C4-2B (cell line): Measurements from ENCODE around the gene IL10.

Experiments used
- H3K27ac ChIP-seq: fragments of 450-650 bp; 2 replicates; pipeline ENCODE4 v1.5.1; 2017
- ZFX ChIP-seq: fragments of 450-650 bp; IDR thresholded peaks from 2 replicates; pipeline ENCODE4 v1.6.1; 2017
- TF ChIP-seq, protein P1 (sequence below): fragments of 450-650 bp; conservative IDR thresholded peaks from 2 replicates; pipeline ENCODE4 v1.5.1; 2017; ENCODE audit warnings: mild to moderate bottlenecking

IL10 gene

DNA sequence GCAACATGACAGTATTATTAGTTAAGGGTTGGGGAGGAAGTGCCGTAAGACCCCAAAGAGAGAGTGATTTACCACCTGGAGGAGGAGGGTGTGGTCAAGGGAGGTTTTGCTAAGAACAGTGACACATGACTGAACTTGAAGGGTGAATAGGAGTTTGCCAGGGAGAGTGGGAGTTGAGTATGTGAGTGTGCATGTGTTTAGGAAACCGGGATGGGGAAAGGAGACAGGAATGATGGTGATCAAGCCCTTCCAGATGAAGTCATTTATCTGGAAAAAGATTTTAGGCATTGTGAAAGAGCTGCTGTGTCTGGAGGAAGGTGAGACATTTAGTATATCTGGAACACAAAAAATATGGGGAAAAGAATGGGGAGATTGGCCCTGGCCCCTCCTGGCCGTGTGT lies 28.1 kb upstream of the IL10 start:
- H3K27ac ChIP-seq: no peak overlapping the region

DNA sequence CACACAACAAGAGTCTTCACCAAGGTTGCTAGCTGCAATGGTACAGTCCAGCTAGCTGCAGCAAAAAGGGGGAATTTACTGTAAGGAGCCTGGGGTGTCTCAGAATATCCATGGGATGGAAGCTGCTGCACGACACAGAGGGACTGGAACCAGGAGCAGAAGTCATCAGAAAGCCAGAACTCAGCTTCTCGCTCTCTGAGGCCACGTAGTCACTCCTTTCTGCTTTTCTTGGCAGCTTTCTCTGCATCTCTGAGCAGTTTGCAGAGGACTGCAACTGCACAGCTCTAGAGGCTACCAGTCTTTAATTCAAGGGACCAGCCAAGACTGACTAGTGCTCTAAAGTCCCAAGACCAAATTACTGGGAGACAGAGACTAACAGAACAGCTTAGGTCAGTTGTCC lies 27.0 kb upstream of the IL10 start:
- H3K27ac ChIP-seq: no peak overlapping the region
- no peak for TF ChIP-seq ZFX
- TF ChIP-seq, protein P1, sequence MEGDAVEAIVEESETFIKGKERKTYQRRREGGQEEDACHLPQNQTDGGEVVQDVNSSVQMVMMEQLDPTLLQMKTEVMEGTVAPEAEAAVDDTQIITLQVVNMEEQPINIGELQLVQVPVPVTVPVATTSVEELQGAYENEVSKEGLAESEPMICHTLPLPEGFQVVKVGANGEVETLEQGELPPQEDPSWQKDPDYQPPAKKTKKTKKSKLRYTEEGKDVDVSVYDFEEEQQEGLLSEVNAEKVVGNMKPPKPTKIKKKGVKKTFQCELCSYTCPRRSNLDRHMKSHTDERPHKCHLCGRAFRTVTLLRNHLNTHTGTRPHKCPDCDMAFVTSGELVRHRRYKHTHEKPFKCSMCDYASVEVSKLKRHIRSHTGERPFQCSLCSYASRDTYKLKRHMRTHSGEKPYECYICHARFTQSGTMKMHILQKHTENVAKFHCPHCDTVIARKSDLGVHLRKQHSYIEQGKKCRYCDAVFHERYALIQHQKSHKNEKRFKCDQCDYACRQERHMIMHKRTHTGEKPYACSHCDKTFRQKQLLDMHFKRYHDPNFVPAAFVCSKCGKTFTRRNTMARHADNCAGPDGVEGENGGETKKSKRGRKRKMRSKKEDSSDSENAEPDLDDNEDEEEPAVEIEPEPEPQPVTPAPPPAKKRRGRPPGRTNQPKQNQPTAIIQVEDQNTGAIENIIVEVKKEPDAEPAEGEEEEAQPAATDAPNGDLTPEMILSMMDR: no peak

More for the DNA sequence above, 28.1 kb upstream of the IL10 start:
- TF ChIP-seq ZFX: no peak
- TF ChIP-seq, protein P1: no peak

DNA sequence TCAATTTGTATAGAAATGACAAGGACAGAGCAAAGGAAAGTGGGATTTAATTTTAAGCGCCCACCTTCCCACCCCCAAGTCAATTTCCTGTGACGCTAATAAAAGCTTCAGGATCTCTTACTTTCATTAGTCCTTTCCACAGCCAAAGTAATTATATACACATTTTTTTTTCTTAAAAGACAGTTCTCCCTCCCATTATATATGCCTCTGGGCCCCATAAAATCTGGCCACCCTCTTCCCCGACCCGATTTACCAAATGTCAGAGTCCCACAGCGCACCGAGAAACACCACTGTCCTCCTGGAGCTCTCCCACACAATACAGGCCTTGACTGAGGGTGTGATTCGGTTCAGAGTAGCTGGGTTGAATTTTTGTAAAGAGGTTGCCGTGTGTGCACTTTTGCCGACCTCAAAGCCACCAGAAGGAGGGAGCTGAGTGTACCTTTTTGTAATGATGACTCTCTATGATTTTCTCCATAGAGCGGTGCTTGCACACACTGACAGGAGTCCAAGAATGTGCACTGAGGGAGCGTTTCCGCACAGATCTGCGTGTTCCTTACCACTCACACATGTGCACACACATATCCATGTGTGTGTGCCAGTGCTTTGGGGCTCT lies 26.2 kb upstream of the IL10 start:
- H3K27ac ChIP-seq: no peak overlapping the region
- TF ChIP-seq ZFX: no peak
- TF ChIP-seq, protein P1: peak; percentile 60

DNA sequence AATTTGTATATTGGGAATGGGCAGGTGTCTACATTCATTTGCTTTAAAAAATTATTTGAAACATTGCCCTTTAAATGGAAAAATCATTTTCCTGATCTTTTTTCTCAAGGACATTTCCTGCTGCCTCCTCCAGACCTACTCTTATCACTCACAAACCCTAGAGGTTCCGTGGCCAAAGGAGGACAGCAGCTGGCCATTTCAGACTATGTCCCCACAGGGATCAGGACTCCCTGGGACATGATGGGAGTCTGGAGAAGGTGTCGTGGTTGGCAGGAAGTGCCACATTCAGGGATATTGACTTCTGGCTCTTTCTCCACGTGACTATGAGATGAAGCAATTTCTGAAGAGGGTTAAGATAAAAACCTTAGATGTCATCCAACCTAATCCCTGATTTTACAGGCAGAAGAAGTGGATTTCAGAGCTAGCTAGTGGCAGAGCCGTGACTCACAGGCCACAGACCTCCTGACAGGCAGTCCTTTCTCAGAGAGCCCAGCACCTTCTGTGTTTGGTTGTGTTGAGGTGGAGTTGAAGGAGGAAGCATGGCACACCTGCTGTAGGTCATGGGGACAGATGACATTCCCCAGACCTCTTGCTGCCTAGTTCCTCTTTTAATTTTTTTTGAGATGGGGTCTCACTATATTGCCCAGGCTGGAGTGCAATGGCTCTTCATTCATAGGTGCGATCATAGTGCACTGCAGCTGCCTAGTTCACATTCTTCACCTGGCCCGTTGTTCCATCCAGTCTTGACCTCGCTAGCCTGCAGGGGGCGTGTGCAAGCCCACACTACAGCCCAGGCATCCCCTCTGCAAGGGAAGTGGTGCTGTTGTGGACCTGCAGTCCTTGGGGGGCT lies 25.5 kb upstream of the IL10 start:
- TF ChIP-seq, protein P1: peak; percentile 81
- TF ChIP-seq ZFX: no peak

DNA sequence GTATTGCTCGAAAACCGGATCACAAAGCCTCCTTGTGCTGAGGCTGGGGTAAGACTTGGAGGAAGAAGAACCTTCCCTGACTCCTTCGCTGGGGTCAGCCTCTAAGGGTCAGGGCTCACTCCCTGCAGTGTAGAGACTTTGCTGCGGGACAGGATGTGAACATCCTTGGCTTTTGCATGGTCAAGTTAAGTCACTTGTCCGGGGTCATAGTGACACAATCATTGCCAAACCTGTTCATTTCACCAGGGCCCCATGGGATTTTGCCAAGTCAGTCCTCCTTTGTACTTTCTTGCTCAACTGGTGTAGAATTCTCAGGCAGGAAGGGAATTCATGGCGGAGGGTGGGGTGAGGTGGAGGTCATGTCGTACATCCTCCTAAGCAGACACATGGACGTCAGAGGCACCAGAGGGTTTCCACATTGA lies 24.7 kb upstream of the IL10 start:
- TF ChIP-seq, protein P1: no peak
- no peak for TF ChIP-seq ZFX
- no peak overlapping the region for H3K27ac ChIP-seq

More for the DNA sequence above, 25.5 kb upstream of the IL10 start:
- H3K27ac ChIP-seq: no peak overlapping the region

DNA sequence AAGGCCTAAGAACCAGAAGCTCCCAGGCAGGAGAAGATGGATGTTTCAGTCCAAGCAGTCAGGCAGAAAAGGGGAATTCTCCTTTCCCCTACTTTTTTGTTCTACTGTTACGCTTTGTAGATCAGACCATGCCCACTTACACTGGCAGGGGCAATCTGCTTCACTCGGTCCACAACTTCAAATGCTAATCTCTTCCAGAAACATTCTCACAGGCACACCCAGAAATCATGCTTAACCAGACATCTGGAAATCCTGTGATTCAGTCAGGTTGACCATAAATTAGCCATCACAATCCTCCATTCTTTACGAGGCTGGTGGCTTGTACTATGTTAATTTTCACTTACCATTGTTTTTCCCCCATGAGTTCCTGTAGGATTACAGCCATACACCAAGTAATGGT lies 23.8 kb upstream of the IL10 start:
- no peak overlapping the region for H3K27ac ChIP-seq
- TF ChIP-seq ZFX: no peak

DNA sequence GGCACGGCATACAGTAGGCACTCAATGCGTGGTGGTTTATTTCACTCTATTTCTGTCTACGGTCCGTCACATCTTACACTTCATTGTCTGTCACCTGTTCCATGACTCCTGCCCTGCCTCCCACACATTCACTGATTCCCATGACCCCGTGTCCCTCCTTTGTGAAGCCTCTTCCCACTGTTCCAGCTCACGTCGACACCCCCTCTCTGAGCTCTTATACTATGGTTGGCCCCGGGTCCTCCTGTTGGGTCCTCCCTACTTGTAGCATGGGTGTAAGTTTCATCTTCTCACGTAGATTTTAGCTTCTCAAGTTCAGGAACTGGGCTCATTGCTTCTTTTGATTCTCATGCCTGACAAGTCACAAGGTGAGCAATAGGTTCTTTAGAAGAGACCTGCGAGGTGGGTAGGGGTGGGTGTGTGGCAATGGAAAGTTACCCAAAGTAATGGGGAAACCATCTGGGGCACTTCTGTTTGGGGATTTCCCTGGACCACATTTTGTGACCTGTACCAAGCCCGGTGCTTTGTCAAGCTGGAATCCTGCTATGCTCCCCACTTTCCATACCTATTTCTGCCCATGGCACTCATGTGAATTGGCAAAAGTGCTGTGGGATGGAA lies 22.1 kb upstream of the IL10 start:
- no peak for TF ChIP-seq ZFX
- TF ChIP-seq, protein P1: no peak
- no peak overlapping the region for H3K27ac ChIP-seq
